DOHH2 (cell line): ENCODE results near the gene TTR.

Experiments used
- H3F3A ChIP-seq: fragments of 200-600 bp; sonication (generic), shearing (Covaris generic); 2 replicates; pipeline ENCODE4 v1.6.0; 2016; ENCODE audit warnings: antibody characterized with exemption, mild to moderate bottlenecking; ENCODE audit not compliant: control insufficient read depth, insufficient read depth
- H3K27ac ChIP-seq: fragments of 200-600 bp; sonication (generic); 2 replicates; pipeline ENCODE4 v1.5.1; 2014; ENCODE audit warnings: low read depth, mild to moderate bottlenecking, low read length, moderate library complexity
- H3K27me3 ChIP-seq: fragments of 200-600 bp; sonication (generic); 2 replicates; pipeline ENCODE4 v1.6.1; 2014; ENCODE audit warnings: mild to moderate bottlenecking, low read length, mixed read lengths; ENCODE audit not compliant: control insufficient read depth
- H3K36me3 ChIP-seq: fragments of 200-600 bp; sonication (generic); 2 replicates; pipeline ENCODE4 v1.6.1; 2014; ENCODE audit warnings: mild to moderate bottlenecking, low read length, moderate library complexity, mixed read lengths; ENCODE audit not compliant: control insufficient read depth
- H3K4me1 ChIP-seq: fragments of 200-600 bp; sonication (generic); 2 replicates; pipeline ENCODE4 v1.6.1; 2014; ENCODE audit warnings: mild to moderate bottlenecking, low read length, mixed read lengths; ENCODE audit not compliant: control insufficient read depth
- H3K4me2 ChIP-seq: fragments of 200-600 bp; sonication (generic); 2 replicates; pipeline ENCODE4 v1.6.0; 2014; ENCODE audit warnings: mild to moderate bottlenecking, low read length, moderate library complexity
- H3K4me3 ChIP-seq: fragments of 200-600 bp; sonication (generic); 2 replicates; pipeline ENCODE4 v1.5.1; 2014; ENCODE audit warnings: mild to moderate bottlenecking, low read length, mixed read lengths
- H3K79me2 ChIP-seq: fragments of 200-600 bp; sonication (generic); 2 replicates; pipeline ENCODE4 v1.6.1; 2014; ENCODE audit warnings: mild to moderate bottlenecking, low read length, mixed read lengths; ENCODE audit not compliant: control insufficient read depth
- H3K9me2 ChIP-seq: fragments of 200-600 bp; sonication (generic); replicated peaks from 2 replicates; pipeline ENCODE4 v1.6.1; 2014; ENCODE audit warnings: mild to moderate bottlenecking, low read length, mixed read lengths; ENCODE audit not compliant: control insufficient read depth
- H3K9me3 ChIP-seq: fragments of 200-600 bp; sonication (generic); 2 replicates; pipeline ENCODE4 v1.6.1; 2014; ENCODE audit warnings: antibody characterized with exemption, low read length, mixed read lengths; ENCODE audit not compliant: control insufficient read depth, insufficient read depth
- H4K20me1 ChIP-seq: fragments of 200-600 bp; sonication (generic); 2 replicates; pipeline ENCODE4 v1.6.0; 2014; ENCODE audit warnings: low read depth, mild to moderate bottlenecking, antibody characterized with exemption, low read length, moderate library complexity; ENCODE audit not compliant: control insufficient read depth, insufficient read depth
- CTCF ChIP-seq: fragments of 200-600 bp; sonication (generic); IDR thresholded peaks from one replicate; pipeline ENCODE4 v1.5.1; 2014; ENCODE audit warnings: antibody characterized with exemption, mild to moderate bottlenecking, low read depth, low read length; ENCODE audit not compliant: poor library complexity, severe bottlenecking
- EZH2phosphoT487 ChIP-seq: fragments of 200-600 bp; sonication (generic); IDR thresholded peaks from 2 replicates; pipeline ENCODE4 v1.6.1; 2017; ENCODE audit warnings: borderline replicate concordance, mild to moderate bottlenecking, antibody characterized with exemption, low read length, moderate library complexity, mixed read lengths

The TTR gene

GRCh38 chr18:31616586-31616985 is 24.9 kb downstream of the TTR start:
- Histone ChIP-seq H3F3A (no peaks in the 10 kb centered on the region), H3K79me2 (no peaks in the 10 kb centered on the region), H3K4me2 (no peak overlapping the region), H3K27me3 (peaks cover 2% of the 10 kb centered on the region; the same call in 1 of the 2 replicates), H3K36me3 (no peaks in the 10 kb centered on the region), H3K9me2 (no peaks in the 10 kb centered on the region; the same call in 1 of the 2 replicates), H3K27ac (no peak overlapping the region), H3K9me3 (no peaks in the 10 kb centered on the region), H4K20me1 (no peaks in the 10 kb centered on the region), H3K4me1 (no peaks in the 10 kb centered on the region), H3K4me3 (no peak overlapping the region)
- no peak for TF ChIP-seq EZH2phosphoT487
- no peak for TF ChIP-seq CTCF

GRCh38 chr18:31617031-31617717 is 25.5 kb downstream of the TTR start:
- no peaks in the 10 kb centered on the region for H3K4me1 ChIP-seq
- no peaks in the 10 kb centered on the region for H3F3A ChIP-seq
- no peaks in the 10 kb centered on the region for H3K79me2 ChIP-seq
- no peaks in the 10 kb centered on the region for H4K20me1 ChIP-seq
- no peak for TF ChIP-seq EZH2phosphoT487
- no peaks in the 10 kb centered on the region for H3K36me3 ChIP-seq
- no peak overlapping the region for H3K4me3 ChIP-seq
- H3K4me2 ChIP-seq, result no peak overlapping the region
- no peak overlapping the region for H3K27ac ChIP-seq
- H3K9me3 ChIP-seq, result no peaks in the 10 kb centered on the region
- H3K9me2 ChIP-seq, result no peaks in the 10 kb centered on the region; the same call in 1 of the 2 replicates
- peaks cover 2% of the 10 kb centered on the region; the same call in 1 of the 2 replicates for H3K27me3 ChIP-seq

- Histone ChIP-seq H3K36me3 (no peaks in the 10 kb centered on the region), H3K4me1 (no peaks in the 10 kb centered on the region), H3F3A (no peaks in the 10 kb centered on the region), H3K27me3 (peaks cover 2% of the 10 kb centered on the region; the same call in 1 of the 2 replicates), H3K4me2 (no peak overlapping the region), H3K9me2 (no peaks in the 10 kb centered on the region), H3K79me2 (no peaks in the 10 kb centered on the region), H4K20me1 (no peaks in the 10 kb centered on the region), H3K27ac (no peak overlapping the region), H3K4me3 (no peak overlapping the region), H3K9me3 (no peaks in the 10 kb centered on the region)
- TF ChIP-seq CTCF, result no peak
- TF ChIP-seq EZH2phosphoT487, result no peak
Observed at GRCh38 chr18:31618801-31619200, 27.1 kb downstream of the TTR start.

- Histone ChIP-seq H3F3A (no peaks in the 10 kb centered on the region), H3K4me3 (no peak overlapping the region), H3K36me3 (no peaks in the 10 kb centered on the region), H3K9me3 (no peaks in the 10 kb centered on the region), H3K4me1 (no peaks in the 10 kb centered on the region), H4K20me1 (no peaks in the 10 kb centered on the region), H3K27ac (no peak overlapping the region), H3K79me2 (no peaks in the 10 kb centered on the region), H3K27me3 (peaks cover 2% of the 10 kb centered on the region; the same call in 1 of the 2 replicates), H3K9me2 (no peaks in the 10 kb centered on the region), H3K4me2 (no peak overlapping the region)
- TF ChIP-seq EZH2phosphoT487 (no peak), CTCF (no peak)
Observed at GRCh38 chr18:31619291-31619690, 27.6 kb downstream of the TTR start.
